Erythroblast (primary cell): ENCODE measurements around the gene PLCH1.

Experiments used
- GATA1 ChIP-seq: IDR thresholded peaks from 2 replicates; pipeline ENCODE4 v1.6.1; 2011; ENCODE audit warnings: low read depth, mild to moderate bottlenecking, control low read depth, low read length, moderate library complexity
- POLR2A ChIP-seq: IDR thresholded peaks from 2 replicates; pipeline ENCODE4 v1.6.1; 2011; ENCODE audit warnings: mild to moderate bottlenecking, low read length

- no peak for TF ChIP-seq POLR2A
- TF ChIP-seq GATA1: no peak
Measured at GRCh38 chr3:155747946-155748290, 3.0 kb upstream of the PLCH1 start.
